Ascending aorta (tissue), 2 donors: ENCODE results near the gene TTPAL. TPM values are rescaled to one million over a fixed set of nuclear protein-coding genes. Genes with fewer than 3 reads are reported as not detected.
A peak's percentile ranks its signal among the peaks of the same experiment; 100 is the strongest.

ENCODE experiments used
- DNase-seq, 2 donors: peaks; one replicate each; pipeline ENCODE4 v3.0.0-alpha.2; 2019; ENCODE audit warnings: low spot score in 2 of 2
- H3K27ac ChIP-seq, 2 donors: fragments of 200-600 bp; sonication (generic); one replicate each; pipeline ENCODE4 v1.5.1; 2016 to 2017; ENCODE audit warnings: mild to moderate bottlenecking in 1 of 2
- H3K27me3 ChIP-seq: fragments of 200-600 bp; sonication (generic); one replicate; pipeline ENCODE4 v1.5.1; 2017
- H3K36me3 ChIP-seq, 2 donors: fragments of 200-600 bp; sonication (generic); one replicate each; pipeline ENCODE4 v1.5.1; 2016
- H3K4me1 ChIP-seq, 2 donors: fragments of 200-600 bp; sonication (generic); one replicate each; pipeline ENCODE4 v1.5.1; 2016 to 2017; ENCODE audit warnings: mild to moderate bottlenecking in 1 of 2
- H3K4me3 ChIP-seq, 2 donors: fragments of 200-600 bp; sonication (generic); one replicate each; pipeline ENCODE4 v1.5.1; 2016 to 2017; ENCODE audit warnings: mild to moderate bottlenecking in 1 of 2
- H3K9me3 ChIP-seq, 2 donors: fragments of 200-600 bp; sonication (generic); one replicate each; pipeline ENCODE4 v1.5.1; 2016
- intact Hi-C: fragments of 100-400 bp; cut with DNase I; formaldehyde crosslinking; loops from one replicate; pipeline ENCODE4 v1.15.1; 2023
- total RNA-seq: library from RNA; depleted of rRNA; stranded (reverse); fragments of >200 nt; gene quantifications from one replicate; pipeline ENCODE4 v1.1.0, GENCODE V29; 2016
- TF ChIP-seq, protein P1 (sequence below), 3 experiments: fragments of 200-600 bp in 2 of 3; fragments of 450-650 bp in 1 of 3; sonication (generic) in 2 of 3; IDR thresholded peaks; one replicate each; pipeline ENCODE4 v1.5.1; 2016 to 2019; ENCODE audit warnings: antibody characterized with exemption in 3 of 3, mild to moderate bottlenecking in 1 of 3, moderate library complexity in 1 of 3

Gene TTPAL
- total RNA-seq, 1 donor from 2014 or later = 44.9 TPM

- intact Hi-C loops = no loop called here
- Histone ChIP-seq H3K27ac (peak overlapping the region in 1 of 2 donors; percentile 6), H3K9me3 (no peaks in the 10 kb centered on the region), H3K4me1 (peaks cover 0 to 20% of the 10 kb centered on the region in 2 donors), H3K27me3 (no peaks in the 10 kb centered on the region), H3K4me3 (no peak overlapping the region), H3K36me3 (peaks cover 37 to 69% of the 10 kb centered on the region in 2 donors)
- no peak for DNase-seq
- TF ChIP-seq, protein P1, sequence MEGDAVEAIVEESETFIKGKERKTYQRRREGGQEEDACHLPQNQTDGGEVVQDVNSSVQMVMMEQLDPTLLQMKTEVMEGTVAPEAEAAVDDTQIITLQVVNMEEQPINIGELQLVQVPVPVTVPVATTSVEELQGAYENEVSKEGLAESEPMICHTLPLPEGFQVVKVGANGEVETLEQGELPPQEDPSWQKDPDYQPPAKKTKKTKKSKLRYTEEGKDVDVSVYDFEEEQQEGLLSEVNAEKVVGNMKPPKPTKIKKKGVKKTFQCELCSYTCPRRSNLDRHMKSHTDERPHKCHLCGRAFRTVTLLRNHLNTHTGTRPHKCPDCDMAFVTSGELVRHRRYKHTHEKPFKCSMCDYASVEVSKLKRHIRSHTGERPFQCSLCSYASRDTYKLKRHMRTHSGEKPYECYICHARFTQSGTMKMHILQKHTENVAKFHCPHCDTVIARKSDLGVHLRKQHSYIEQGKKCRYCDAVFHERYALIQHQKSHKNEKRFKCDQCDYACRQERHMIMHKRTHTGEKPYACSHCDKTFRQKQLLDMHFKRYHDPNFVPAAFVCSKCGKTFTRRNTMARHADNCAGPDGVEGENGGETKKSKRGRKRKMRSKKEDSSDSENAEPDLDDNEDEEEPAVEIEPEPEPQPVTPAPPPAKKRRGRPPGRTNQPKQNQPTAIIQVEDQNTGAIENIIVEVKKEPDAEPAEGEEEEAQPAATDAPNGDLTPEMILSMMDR (IDR thresholded peaks at IDR 0.05) = no peak
Measured at GRCh38 chr20:44489931-44490330, 14.3 kb downstream of the TTPAL start.

- H3K36me3 ChIP-seq = peaks cover 43 to 68% of the 10 kb centered on the region in 2 donors
- peaks cover 0 to 24% of the 10 kb centered on the region in 2 donors for H3K4me1 ChIP-seq
Measured at GRCh38 chr20:44491635-44492395, 16.1 kb downstream of the TTPAL start.

DNA sequence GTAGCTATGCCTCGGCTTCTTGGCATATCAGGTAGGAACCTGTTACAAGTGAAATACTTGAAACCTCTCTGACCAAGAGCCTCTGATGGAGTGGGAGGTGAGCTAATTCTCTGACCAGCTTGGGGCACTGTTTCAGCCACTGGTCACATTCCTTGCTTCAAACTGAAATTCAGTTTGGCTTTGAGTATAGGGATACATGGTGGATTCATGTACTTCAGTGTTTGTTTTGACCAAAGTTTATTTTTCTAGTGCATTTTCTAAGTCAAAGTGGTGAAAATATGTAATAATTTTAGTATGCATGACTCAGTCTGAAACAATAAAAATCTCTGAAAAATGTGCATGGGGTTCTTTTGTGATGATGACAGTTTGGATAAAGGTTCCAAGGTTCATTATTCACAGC, 18.6 kb downstream of the TTPAL start:
- H3K4me3 ChIP-seq = no peak overlapping the region
- TF ChIP-seq, protein P1 (IDR thresholded peaks at IDR 0.05) = no peak
- intact Hi-C loops = no loop called here
- DNase-seq = no peak
- H3K36me3 ChIP-seq = peaks cover 38 to 64% of the 10 kb centered on the region in 2 donors
- peak overlapping the region; percentile 62 to 72 for H3K27ac ChIP-seq
- H3K4me1 ChIP-seq = peaks cover 0 to 24% of the 10 kb centered on the region in 2 donors
- no peaks in the 10 kb centered on the region for H3K9me3 ChIP-seq
- H3K27me3 ChIP-seq = no peaks in the 10 kb centered on the region

More at GRCh38 chr20:44491635-44492395, 16.1 kb downstream of the TTPAL start:
- DNase-seq = no peak
- no peaks in the 10 kb centered on the region for H3K27me3 ChIP-seq
- H3K9me3 ChIP-seq = no peaks in the 10 kb centered on the region
- intact Hi-C loops = no loop called here
- no peak overlapping the region for H3K4me3 ChIP-seq
- TF ChIP-seq, protein P1 (IDR thresholded peaks at IDR 0.05) = no peak
- peak overlapping the region; percentile 58 to 70 for H3K27ac ChIP-seq

DNA sequence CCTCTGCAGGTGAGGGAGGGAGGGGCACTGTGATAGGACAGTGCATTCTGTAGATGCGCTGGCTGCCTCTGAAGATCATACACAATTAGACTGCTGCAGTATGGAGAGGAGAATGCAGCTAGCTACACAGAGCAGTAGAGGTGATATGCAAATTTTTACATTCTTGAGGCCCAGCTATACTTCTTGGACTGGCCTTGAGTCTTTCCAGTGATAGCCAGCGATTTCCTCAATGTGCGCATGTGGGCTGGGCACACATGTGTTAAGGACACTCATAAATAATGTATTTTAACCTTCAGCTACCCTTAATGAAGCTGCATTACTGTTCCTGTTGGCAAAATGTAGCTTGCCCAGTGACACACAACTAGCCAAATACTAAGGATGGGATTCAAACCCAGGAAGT, 19.0 kb downstream of the TTPAL start:
- DNase-seq = no peak
- intact Hi-C loops = no loop called here
- peak overlapping the region; percentile 62 to 72 for H3K27ac ChIP-seq
- peaks cover 38 to 64% of the 10 kb centered on the region in 2 donors for H3K36me3 ChIP-seq
- no peaks in the 10 kb centered on the region for H3K9me3 ChIP-seq
- peaks cover 0 to 24% of the 10 kb centered on the region in 2 donors for H3K4me1 ChIP-seq
- no peaks in the 10 kb centered on the region for H3K27me3 ChIP-seq
- TF ChIP-seq, protein P1 (IDR thresholded peaks at IDR 0.05) = no peak
- H3K4me3 ChIP-seq = no peak overlapping the region

DNA sequence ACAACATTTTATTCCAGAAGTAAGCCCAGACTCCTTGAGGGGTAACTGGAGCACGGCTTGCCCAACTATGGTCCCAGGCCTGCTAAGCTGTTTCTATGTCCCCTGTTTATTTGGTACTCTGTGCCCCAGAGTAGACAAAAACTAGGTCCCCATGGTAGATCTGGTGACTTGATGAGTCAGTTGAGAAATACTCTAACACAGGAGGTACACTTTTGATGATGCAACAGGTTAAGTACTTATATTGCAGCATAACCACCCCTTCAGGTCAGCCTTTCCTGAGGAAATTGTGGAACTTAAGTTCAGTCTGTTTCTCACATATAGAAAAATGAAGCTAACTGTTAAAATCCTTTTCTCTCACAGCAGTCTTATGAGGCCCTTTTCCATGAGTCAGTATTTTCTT, 19.6 kb downstream of the TTPAL start:
- no peak for DNase-seq
- Histone ChIP-seq H3K27me3 (no peaks in the 10 kb centered on the region), H3K27ac (peak overlapping the region; percentile 62 to 72), H3K36me3 (peaks cover 40 to 64% of the 10 kb centered on the region in 2 donors), H3K9me3 (no peaks in the 10 kb centered on the region), H3K4me1 (peaks cover 0 to 24% of the 10 kb centered on the region in 2 donors), H3K4me3 (no peak overlapping the region)
- TF ChIP-seq, protein P1 (IDR thresholded peaks at IDR 0.05) = no peak
- intact Hi-C loops = no loop called here
